HepG2 (cell line): ENCODE results near the gene TATDN2. TPM values are rescaled to one million over a fixed set of nuclear protein-coding genes. Genes with fewer than 3 reads are reported as not detected.

Experiments
- CEBPB ChIP-seq: IDR thresholded peaks from 2 replicates; pipeline ENCODE4 v1.6.1; 2011; ENCODE audit warnings: low read depth, low read length, improper control_type of control experiment, borderline replicate concordance
- CREB1 ChIP-seq, 2 experiments: fragments of 450-650 bp in 1 of 2; IDR thresholded peaks; 2 replicates each; pipeline ENCODE4 v1.6.1; 2016 to 2017; ENCODE audit warnings: control low read depth in 1 of 2, mild to moderate bottlenecking in 1 of 2, missing compliant biosample characterization in 1 of 2, missing genetic modification characterization in 1 of 2
- DNMT3B ChIP-seq: conservative IDR thresholded peaks from 2 replicates; pipeline ENCODE4 v1.6.1; 2016; ENCODE audit warnings: missing biosample characterization, control low read depth
- NFIC ChIP-seq: IDR thresholded peaks from 2 replicates; pipeline ENCODE4 v1.6.1; 2012; ENCODE audit warnings: mild to moderate bottlenecking, low read length, inconsistent platforms
- NR2F6 ChIP-seq, 2 experiments: IDR thresholded peaks; 2 replicates each; pipeline ENCODE4 v1.6.1; 2016; ENCODE audit warnings: antibody characterized with exemption in 1 of 2, mild to moderate bottlenecking in 1 of 2
- SKI ChIP-seq: fragments of 450-650 bp; IDR thresholded peaks from one replicate; pipeline ENCODE4 v1.6.1; 2018; ENCODE audit warnings: mild to moderate bottlenecking; ENCODE audit not compliant: partially characterized antibody
- SOX13 ChIP-seq, 3 experiments: fragments of 450-650 bp in 1 of 3; sonication (generic) in 1 of 3; formaldehyde crosslinking in 1 of 3; IDR thresholded peaks in 2 of 3; conservative IDR thresholded peaks in 1 of 3; 2 replicates each; pipeline versions ENCODE4 v1.5.0 to v1.6.1; 2016 to 2020; ENCODE audit warnings: antibody characterized with exemption in 1 of 3, mild to moderate bottlenecking in 1 of 3, missing compliant biosample characterization in 1 of 3, missing genetic modification reagents in 1 of 3, moderate library complexity in 1 of 3
- ZKSCAN5 ChIP-seq: sonication (generic); formaldehyde crosslinking; IDR thresholded peaks from 2 replicates; pipeline ENCODE4 v1.5.1; 2020; ENCODE audit warnings: mild to moderate bottlenecking, missing genetic modification reagents
- ZKSCAN8 ChIP-seq: IDR thresholded peaks from 2 replicates; pipeline ENCODE4 v1.6.1; 2016; ENCODE audit warnings: borderline replicate concordance, missing genetic modification reagents, missing compliant biosample characterization
- ZNF431 ChIP-seq: sonication (generic); formaldehyde crosslinking; IDR thresholded peaks from 2 replicates; pipeline ENCODE4 v1.9.0; 2022; ENCODE audit warnings: missing genetic modification reagents, low read depth, mild to moderate bottlenecking, borderline replicate concordance
- polyA plus RNA-seq, 8 experiments: library from polyadenylated mRNA; depleted of rRNA in 3 of 8; stranded (reverse) in 7 of 8; unstranded in 1 of 8; fragments of >200 nt; fragmentation: Illumina TruSeq in 4 of 8; extraction: Trizol in 4 of 8; gene quantifications; 2 replicates each; pipeline versions ENCODE4 v1.2.1 to v1.2.3, GENCODE V29; 2011 to 2016; ENCODE audit warnings: low read depth in 4 of 8, missing spikeins in 1 of 8, mixed read lengths in 1 of 8; ENCODE audit not compliant: insufficient read depth in 1 of 8
- total RNA-seq, 5 experiments: library from RNA; depleted of rRNA; stranded (reverse); fragments of >200 nt; fragmentation: Illumina TruSeq; extraction: Trizol; gene quantifications; 2 replicates each; pipeline ENCODE4 v1.2.3, GENCODE V29; 2016; ENCODE audit warnings: low read depth in 1 of 5
- TF ChIP-seq, protein P1 (sequence below): sonication (generic); formaldehyde crosslinking; IDR thresholded peaks from 2 replicates; pipeline ENCODE4 v1.4.0; 2020; ENCODE audit warnings: missing genetic modification reagents, borderline replicate concordance
- TF ChIP-seq, protein P2 (sequence below): IDR thresholded peaks from 2 replicates; pipeline ENCODE4 v1.6.1; 2016; ENCODE audit warnings: low read depth, borderline replicate concordance
- TF ChIP-seq, protein P3 (sequence below): sonication (generic); formaldehyde crosslinking; IDR thresholded peaks from 2 replicates; pipeline ENCODE4 v1.5.0; 2020; ENCODE audit warnings: mild to moderate bottlenecking, missing genetic modification reagents, borderline replicate concordance
- TF ChIP-seq, protein P4 (sequence below): sonication (generic); formaldehyde crosslinking; IDR thresholded peaks from 2 replicates; pipeline ENCODE4 v1.4.0; 2020; ENCODE audit warnings: missing genetic modification reagents, mild to moderate bottlenecking, borderline replicate concordance
- TF ChIP-seq, protein P5 (sequence below): IDR thresholded peaks from 2 replicates; pipeline ENCODE4 v1.6.1; 2016; ENCODE audit warnings: low read depth
- TF ChIP-seq, protein P6 (sequence below): sonication (generic); formaldehyde crosslinking; IDR thresholded peaks from 2 replicates; pipeline ENCODE4 v1.5.0; 2020; ENCODE audit warnings: missing genetic modification reagents, mild to moderate bottlenecking, borderline replicate concordance

The TATDN2 gene
- total and polyA plus RNA-seq, 2 of the 13 experiments (the other 11 are each of a cell fraction or from before 2014, with no cell fraction given), result 12.1 to 21.9 TPM

DNA sequence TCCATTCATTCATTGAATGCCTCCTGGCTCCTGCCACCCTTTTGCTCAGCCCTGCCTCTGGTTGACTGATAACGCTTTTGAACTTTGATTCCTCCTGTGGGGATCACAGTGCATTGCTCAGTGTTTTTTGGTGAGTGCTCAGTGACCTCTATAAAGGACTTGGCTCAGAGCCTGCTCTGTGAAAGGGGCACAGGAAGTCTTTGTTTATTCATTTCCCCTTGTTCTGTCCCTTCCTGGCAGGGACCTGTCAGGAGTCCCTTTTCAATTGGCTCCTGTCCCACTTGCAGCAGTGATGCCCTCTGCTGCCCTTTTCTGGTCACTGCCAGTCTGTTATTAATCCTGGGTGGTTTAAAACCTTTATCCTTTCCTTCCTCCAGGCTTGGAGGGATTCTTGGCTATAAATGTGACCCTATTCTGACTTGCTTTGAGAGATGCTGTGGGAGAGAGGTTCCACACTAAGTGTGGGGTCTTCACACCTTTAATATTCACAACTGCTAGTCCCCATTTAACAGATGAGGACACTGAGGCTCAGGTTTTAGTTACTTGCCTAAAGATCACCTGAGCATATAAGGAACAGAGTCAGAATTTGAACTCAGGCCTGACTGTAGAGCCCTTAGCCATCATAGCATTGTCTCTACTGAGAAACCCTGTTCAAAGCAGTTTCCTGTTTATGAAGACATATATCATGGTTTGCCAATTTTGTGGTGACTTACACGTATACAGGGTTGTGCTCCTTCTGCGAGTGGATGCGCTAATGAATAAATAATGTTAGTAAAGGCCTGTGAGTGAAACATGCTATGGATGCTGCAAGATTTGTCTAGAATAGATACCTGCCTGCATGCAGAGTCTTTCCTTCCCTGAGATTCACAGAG lies 23.2 kb upstream of the TATDN2 start (continued):
- TF ChIP-seq, protein P1, sequence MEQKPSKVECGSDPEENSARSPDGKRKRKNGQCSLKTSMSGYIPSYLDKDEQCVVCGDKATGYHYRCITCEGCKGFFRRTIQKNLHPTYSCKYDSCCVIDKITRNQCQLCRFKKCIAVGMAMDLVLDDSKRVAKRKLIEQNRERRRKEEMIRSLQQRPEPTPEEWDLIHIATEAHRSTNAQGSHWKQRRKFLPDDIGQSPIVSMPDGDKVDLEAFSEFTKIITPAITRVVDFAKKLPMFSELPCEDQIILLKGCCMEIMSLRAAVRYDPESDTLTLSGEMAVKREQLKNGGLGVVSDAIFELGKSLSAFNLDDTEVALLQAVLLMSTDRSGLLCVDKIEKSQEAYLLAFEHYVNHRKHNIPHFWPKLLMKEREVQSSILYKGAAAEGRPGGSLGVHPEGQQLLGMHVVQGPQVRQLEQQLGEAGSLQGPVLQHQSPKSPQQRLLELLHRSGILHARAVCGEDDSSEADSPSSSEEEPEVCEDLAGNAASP (CRISPR knock-in tag), result peak; percentile 93
- TF ChIP-seq, protein P2, sequence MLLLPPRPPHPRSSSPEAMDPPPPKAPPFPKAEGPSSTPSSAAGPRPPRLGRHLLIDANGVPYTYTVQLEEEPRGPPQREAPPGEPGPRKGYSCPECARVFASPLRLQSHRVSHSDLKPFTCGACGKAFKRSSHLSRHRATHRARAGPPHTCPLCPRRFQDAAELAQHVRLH (CRISPR knock-in tag), result peak; percentile 52; the same call in 1 of the 2 replicates
- TF ChIP-seq ZKSCAN5 (CRISPR knock-in tag) (no peak), SOX13 (IDR thresholded peaks at IDR 0.05) (0 out of 2 replicates have a peak, but pooled peaks have one; percentile 56), SOX13 (CRISPR knock-in tag; conservative IDR thresholded peaks at IDR 0.05 in 1 of 2, IDR thresholded peaks at IDR 0.05 in 1 of 2) (peak in 1 of 2 experiments; percentile 95; a peak in 2 of 4 replicates), NR2F6 (IDR thresholded peaks at IDR 0.05) (peak; percentile 93), NR2F6 (CRISPR knock-in tag; IDR thresholded peaks at IDR 0.05) (peak; percentile 96), CEBPB (no peak), CREB1 (IDR thresholded peaks at IDR 0.05) (no peak), CREB1 (CRISPR knock-in tag; IDR thresholded peaks at IDR 0.05) (peak; percentile 79), ZNF431 (0 out of 2 replicates have a peak, but pooled peaks have one; percentile 73), ZKSCAN8 (CRISPR knock-in tag) (peak; percentile 90), NFIC (peak; percentile 98), SKI (peak; percentile 75), DNMT3B (CRISPR knock-in tag) (peak; percentile 86; the same call in 1 of the 2 replicates)
- TF ChIP-seq, protein P3, sequence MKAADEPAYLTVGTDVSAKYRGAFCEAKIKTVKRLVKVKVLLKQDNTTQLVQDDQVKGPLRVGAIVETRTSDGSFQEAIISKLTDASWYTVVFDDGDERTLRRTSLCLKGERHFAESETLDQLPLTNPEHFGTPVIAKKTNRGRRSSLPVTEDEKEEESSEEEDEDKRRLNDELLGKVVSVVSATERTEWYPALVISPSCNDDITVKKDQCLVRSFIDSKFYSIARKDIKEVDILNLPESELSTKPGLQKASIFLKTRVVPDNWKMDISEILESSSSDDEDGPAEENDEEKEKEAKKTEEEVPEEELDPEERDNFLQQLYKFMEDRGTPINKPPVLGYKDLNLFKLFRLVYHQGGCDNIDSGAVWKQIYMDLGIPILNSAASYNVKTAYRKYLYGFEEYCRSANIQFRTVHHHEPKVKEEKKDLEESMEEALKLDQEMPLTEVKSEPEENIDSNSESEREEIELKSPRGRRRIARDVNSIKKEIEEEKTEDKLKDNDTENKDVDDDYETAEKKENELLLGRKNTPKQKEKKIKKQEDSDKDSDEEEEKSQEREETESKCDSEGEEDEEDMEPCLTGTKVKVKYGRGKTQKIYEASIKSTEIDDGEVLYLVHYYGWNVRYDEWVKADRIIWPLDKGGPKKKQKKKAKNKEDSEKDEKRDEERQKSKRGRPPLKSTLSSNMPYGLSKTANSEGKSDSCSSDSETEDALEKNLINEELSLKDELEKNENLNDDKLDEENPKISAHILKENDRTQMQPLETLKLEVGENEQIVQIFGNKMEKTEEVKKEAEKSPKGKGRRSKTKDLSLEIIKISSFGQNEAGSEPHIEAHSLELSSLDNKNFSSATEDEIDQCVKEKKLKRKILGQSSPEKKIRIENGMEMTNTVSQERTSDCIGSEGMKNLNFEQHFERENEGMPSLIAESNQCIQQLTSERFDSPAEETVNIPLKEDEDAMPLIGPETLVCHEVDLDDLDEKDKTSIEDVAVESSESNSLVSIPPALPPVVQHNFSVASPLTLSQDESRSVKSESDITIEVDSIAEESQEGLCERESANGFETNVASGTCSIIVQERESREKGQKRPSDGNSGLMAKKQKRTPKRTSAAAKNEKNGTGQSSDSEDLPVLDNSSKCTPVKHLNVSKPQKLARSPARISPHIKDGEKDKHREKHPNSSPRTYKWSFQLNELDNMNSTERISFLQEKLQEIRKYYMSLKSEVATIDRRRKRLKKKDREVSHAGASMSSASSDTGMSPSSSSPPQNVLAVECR (CRISPR knock-in tag), result peak; percentile 80; the same call in 1 of the 2 replicates
- TF ChIP-seq, protein P4, sequence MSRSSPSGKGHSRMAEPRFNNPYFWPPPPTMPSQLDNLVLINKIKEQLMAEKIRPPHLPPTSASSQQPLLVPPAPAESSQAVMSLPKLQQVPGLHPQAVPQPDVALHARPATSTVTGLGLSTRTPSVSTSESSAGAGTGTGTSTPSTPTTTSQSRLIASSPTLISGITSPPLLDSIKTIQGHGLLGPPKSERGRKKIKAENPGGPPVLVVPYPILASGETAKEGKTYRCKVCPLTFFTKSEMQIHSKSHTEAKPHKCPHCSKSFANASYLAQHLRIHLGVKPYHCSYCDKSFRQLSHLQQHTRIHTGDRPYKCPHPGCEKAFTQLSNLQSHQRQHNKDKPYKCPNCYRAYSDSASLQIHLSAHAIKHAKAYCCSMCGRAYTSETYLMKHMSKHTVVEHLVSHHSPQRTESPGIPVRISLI (CRISPR knock-in tag), result peak; percentile 80; the same call in 1 of the 2 replicates
- TF ChIP-seq, protein P5, sequence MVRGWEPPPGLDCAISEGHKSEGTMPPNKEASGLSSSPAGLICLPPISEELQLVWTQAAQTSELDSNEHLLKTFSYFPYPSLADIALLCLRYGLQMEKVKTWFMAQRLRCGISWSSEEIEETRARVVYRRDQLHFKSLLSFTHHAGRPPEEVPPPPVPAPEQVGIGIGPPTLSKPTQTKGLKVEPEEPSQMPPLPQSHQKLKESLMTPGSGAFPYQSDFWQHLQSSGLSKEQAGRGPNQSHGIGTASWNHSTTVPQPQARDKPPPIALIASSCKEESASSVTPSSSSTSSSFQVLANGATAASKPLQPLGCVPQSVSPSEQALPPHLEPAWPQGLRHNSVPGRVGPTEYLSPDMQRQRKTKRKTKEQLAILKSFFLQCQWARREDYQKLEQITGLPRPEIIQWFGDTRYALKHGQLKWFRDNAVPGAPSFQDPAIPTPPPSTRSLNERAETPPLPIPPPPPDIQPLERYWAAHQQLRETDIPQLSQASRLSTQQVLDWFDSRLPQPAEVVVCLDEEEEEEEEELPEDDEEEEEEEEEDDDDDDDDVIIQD (CRISPR knock-in tag), result peak; percentile 94
- TF ChIP-seq, protein P6, sequence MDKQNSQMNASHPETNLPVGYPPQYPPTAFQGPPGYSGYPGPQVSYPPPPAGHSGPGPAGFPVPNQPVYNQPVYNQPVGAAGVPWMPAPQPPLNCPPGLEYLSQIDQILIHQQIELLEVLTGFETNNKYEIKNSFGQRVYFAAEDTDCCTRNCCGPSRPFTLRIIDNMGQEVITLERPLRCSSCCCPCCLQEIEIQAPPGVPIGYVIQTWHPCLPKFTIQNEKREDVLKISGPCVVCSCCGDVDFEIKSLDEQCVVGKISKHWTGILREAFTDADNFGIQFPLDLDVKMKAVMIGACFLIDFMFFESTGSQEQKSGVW (CRISPR knock-in tag), result no peak
